ENCODE measurements around the gene TVP23B. TPM values are rescaled to one million over a fixed set of nuclear protein-coding genes. Genes with fewer than 3 reads are reported as not detected.

Gene TVP23B
- total and polyA plus RNA-seq, 2 of the 13 experiments (the other 11 are each of a cell fraction or from before 2014, with no cell fraction given), result 45.1 to 66.5 TPM

- TF ChIP-seq, protein P1, sequence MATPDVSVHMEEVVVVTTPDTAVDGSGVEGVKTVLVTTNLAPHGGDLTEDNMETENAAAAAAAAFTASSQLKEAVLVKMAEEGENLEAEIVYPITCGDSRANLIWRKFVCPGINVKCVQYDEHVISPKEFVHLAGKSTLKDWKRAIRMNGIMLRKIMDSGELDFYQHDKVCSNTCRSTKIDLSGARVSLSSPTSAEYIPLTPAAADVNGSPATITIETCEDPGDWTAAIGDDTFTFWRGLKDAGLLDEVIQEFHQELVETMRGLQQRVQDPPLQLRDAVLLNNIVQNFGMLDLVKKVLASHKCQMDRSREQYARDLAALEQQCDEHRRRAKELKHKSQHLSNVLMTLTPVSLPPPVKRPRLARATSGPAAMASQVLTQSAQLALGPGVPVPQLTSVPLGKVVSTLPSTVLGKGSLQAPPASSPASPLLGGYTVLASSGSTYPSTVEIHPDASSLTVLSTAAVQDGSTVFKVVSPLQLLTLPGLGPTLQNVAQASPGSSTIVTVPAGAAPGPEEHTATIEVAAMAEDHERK (CRISPR knock-in tag; IDR thresholded peaks at IDR 0.05; ENCODE audit: low read depth), result no peak
- TF ChIP-seq MBD4 (IDR thresholded peaks at IDR 0.05; ENCODE audit: borderline replicate concordance, low read length) (no peak), ZBTB1 (CRISPR knock-in tag; IDR thresholded peaks at IDR 0.05; ENCODE audit: borderline replicate concordance) (no peak), NR1H2 (CRISPR knock-in tag; IDR thresholded peaks at IDR 0.05; ENCODE audit: borderline replicate concordance, low read depth) (no peak), JUNB (CRISPR knock-in tag; IDR thresholded peaks at IDR 0.05; ENCODE audit: borderline replicate concordance) (no peak), ZNF772 (CRISPR knock-in tag; IDR thresholded peaks at IDR 0.05) (no peak), ZNF44 (CRISPR knock-in tag; IDR thresholded peaks at IDR 0.05) (peak; percentile 69; the same call in 1 of the 2 replicates), ZNF644 (CRISPR knock-in tag; IDR thresholded peaks at IDR 0.05; ENCODE audit: low read depth) (no peak), ZNF709 (CRISPR knock-in tag; IDR thresholded peaks at IDR 0.05) (no peak), BRD4 (CRISPR knock-in tag; IDR thresholded peaks at IDR 0.05) (no peak), RARG (CRISPR knock-in tag; IDR thresholded peaks at IDR 0.05; ENCODE audit: low read depth) (no peak), ZNF740 (CRISPR knock-in tag; IDR thresholded peaks at IDR 0.05) (no peak), ZNF501 (CRISPR knock-in tag; IDR thresholded peaks at IDR 0.05) (peak; percentile 71)
- TF ChIP-seq, protein P2, sequence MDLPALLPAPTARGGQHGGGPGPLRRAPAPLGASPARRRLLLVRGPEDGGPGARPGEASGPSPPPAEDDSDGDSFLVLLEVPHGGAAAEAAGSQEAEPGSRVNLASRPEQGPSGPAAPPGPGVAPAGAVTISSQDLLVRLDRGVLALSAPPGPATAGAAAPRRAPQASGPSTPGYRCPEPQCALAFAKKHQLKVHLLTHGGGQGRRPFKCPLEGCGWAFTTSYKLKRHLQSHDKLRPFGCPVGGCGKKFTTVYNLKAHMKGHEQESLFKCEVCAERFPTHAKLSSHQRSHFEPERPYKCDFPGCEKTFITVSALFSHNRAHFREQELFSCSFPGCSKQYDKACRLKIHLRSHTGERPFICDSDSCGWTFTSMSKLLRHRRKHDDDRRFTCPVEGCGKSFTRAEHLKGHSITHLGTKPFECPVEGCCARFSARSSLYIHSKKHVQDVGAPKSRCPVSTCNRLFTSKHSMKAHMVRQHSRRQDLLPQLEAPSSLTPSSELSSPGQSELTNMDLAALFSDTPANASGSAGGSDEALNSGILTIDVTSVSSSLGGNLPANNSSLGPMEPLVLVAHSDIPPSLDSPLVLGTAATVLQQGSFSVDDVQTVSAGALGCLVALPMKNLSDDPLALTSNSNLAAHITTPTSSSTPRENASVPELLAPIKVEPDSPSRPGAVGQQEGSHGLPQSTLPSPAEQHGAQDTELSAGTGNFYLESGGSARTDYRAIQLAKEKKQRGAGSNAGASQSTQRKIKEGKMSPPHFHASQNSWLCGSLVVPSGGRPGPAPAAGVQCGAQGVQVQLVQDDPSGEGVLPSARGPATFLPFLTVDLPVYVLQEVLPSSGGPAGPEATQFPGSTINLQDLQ (CRISPR knock-in tag; IDR thresholded peaks at IDR 0.05), result no peak
- TF ChIP-seq, protein P3, sequence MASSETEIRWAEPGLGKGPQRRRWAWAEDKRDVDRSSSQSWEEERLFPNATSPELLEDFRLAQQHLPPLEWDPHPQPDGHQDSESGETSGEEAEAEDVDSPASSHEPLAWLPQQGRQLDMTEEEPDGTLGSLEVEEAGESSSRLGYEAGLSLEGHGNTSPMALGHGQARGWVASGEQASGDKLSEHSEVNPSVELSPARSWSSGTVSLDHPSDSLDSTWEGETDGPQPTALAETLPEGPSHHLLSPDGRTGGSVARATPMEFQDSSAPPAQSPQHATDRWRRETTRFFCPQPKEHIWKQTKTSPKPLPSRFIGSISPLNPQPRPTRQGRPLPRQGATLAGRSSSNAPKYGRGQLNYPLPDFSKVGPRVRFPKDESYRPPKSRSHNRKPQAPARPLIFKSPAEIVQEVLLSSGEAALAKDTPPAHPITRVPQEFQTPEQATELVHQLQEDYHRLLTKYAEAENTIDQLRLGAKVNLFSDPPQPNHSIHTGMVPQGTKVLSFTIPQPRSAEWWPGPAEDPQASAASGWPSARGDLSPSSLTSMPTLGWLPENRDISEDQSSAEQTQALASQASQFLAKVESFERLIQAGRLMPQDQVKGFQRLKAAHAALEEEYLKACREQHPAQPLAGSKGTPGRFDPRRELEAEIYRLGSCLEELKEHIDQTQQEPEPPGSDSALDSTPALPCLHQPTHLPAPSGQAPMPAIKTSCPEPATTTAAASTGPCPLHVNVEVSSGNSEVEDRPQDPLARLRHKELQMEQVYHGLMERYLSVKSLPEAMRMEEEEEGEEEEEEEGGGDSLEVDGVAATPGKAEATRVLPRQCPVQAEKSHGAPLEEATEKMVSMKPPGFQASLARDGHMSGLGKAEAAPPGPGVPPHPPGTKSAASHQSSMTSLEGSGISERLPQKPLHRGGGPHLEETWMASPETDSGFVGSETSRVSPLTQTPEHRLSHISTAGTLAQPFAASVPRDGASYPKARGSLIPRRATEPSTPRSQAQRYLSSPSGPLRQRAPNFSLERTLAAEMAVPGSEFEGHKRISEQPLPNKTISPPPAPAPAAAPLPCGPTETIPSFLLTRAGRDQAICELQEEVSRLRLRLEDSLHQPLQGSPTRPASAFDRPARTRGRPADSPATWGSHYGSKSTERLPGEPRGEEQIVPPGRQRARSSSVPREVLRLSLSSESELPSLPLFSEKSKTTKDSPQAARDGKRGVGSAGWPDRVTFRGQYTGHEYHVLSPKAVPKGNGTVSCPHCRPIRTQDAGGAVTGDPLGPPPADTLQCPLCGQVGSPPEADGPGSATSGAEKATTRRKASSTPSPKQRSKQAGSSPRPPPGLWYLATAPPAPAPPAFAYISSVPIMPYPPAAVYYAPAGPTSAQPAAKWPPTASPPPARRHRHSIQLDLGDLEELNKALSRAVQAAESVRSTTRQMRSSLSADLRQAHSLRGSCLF (CRISPR knock-in tag; IDR thresholded peaks at IDR 0.05; ENCODE audit: borderline replicate concordance), result no peak
- TF ChIP-seq, protein P4, sequence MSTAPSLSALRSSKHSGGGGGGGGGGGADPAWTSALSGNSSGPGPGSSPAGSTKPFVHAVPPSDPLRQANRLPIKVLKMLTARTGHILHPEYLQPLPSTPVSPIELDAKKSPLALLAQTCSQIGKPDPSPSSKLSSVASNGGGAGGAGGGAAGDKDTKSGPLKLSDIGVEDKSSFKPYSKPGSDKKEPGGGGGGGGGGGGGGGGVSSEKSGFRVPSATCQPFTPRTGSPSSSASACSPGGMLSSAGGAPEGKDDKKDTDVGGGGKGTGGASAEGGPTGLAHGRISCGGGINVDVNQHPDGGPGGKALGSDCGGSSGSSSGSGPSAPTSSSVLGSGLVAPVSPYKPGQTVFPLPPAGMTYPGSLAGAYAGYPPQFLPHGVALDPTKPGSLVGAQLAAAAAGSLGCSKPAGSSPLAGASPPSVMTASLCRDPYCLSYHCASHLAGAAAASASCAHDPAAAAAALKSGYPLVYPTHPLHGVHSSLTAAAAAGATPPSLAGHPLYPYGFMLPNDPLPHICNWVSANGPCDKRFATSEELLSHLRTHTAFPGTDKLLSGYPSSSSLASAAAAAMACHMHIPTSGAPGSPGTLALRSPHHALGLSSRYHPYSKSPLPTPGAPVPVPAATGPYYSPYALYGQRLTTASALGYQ (CRISPR knock-in tag; IDR thresholded peaks at IDR 0.05), result no peak
Measured at GRCh38 chr17:18855831-18856569, 75.0 kb downstream of the TVP23B start (continued).
